Neural cell (in vitro differentiated cells): ENCODE data around the gene MARS1. TPM values are rescaled to one million over a fixed set of nuclear protein-coding genes. Genes with fewer than 3 reads are reported as not detected.

Source experiments
- H2AFZ ChIP-seq: fragments of 200-600, 300-800 bp; sonication (generic), shearing (Covaris generic); 2 replicates; pipeline ENCODE4 v1.6.0; 2014; ENCODE audit warnings: low read depth, mild to moderate bottlenecking, antibody characterized with exemption, low read length, moderate library complexity
- H3F3A ChIP-seq: fragments of 200-600 bp; shearing (Covaris generic); 2 replicates; pipeline ENCODE4 v1.6.1; 2016; ENCODE audit warnings: mild to moderate bottlenecking, moderate library complexity, mixed read lengths, antibody characterized with exemption, low read length; ENCODE audit not compliant: insufficient read depth, poor library complexity, severe bottlenecking
- H3K27ac ChIP-seq: fragments of 200-600, 300-800 bp; sonication (generic), shearing (Covaris generic); 2 replicates; pipeline ENCODE4 v1.5.1; 2014; ENCODE audit warnings: mild to moderate bottlenecking, low read length, moderate library complexity
- H3K27me3 ChIP-seq: fragments of 300-800, 200-600 bp; sonication (generic), shearing (Covaris generic); 2 replicates; pipeline ENCODE4 v1.6.0; 2014; ENCODE audit warnings: mild to moderate bottlenecking, low read depth, low read length, moderate library complexity; ENCODE audit not compliant: insufficient read depth
- H3K36me3 ChIP-seq: fragments of 300-800, 200-600 bp; sonication (generic), shearing (Covaris generic); 2 replicates; pipeline ENCODE4 v1.5.1; 2014; ENCODE audit warnings: mild to moderate bottlenecking, antibody characterized with exemption, low read length, moderate library complexity; ENCODE audit not compliant: insufficient read depth
- H3K4me2 ChIP-seq: fragments of 300-800, 200-600 bp; sonication (generic), shearing (Covaris generic); 2 replicates; pipeline ENCODE4 v1.6.0; 2014; ENCODE audit warnings: mild to moderate bottlenecking, low read length
- H3K4me3 ChIP-seq: fragments of 300-800, 200-600 bp; sonication (generic), shearing (Covaris generic); 2 replicates; pipeline ENCODE4 v1.5.1; 2014; ENCODE audit warnings: mild to moderate bottlenecking, low read length, moderate library complexity
- H3K79me2 ChIP-seq: fragments of 200-600 bp; shearing (Covaris generic); replicated peaks from 2 replicates; pipeline ENCODE4 v1.6.0; 2014; ENCODE audit warnings: mild to moderate bottlenecking, low read length, moderate library complexity; ENCODE audit not compliant: insufficient read depth
- H3K9ac ChIP-seq: fragments of 300-800, 200-600 bp; sonication (generic), shearing (Covaris generic); 2 replicates; pipeline ENCODE4 v1.6.1; 2016; ENCODE audit warnings: mild to moderate bottlenecking, low read length, mixed read lengths
- H3K9me2 ChIP-seq: fragments of 200-600 bp; shearing (Covaris generic); 2 replicates; pipeline ENCODE4 v1.6.1; 2016; ENCODE audit warnings: mild to moderate bottlenecking, low read length, mixed read lengths; ENCODE audit not compliant: insufficient read depth
- H3K9me3 ChIP-seq: fragments of 200-600, 300-800 bp; sonication (generic), shearing (Covaris generic); 2 replicates; pipeline ENCODE4 v1.6.1; 2016; ENCODE audit warnings: mild to moderate bottlenecking, mixed run types, low read length, moderate library complexity, mixed read lengths
- H4K20me1 ChIP-seq: fragments of 200-600 bp; shearing (Covaris generic); 2 replicates; pipeline ENCODE4 v1.6.1; 2016; ENCODE audit warnings: mild to moderate bottlenecking, mixed run types; ENCODE audit not compliant: insufficient read depth
- CTCF ChIP-seq: fragments of 450-650 bp; IDR thresholded peaks from 2 replicates; pipeline ENCODE4 v1.5.1; 2014; ENCODE audit warnings: antibody characterized with exemption, mild to moderate bottlenecking, moderate library complexity; ENCODE audit not compliant: poor library complexity, severe bottlenecking
- EP300 ChIP-seq: fragments of 450-650 bp; conservative IDR thresholded peaks from 2 replicates; pipeline ENCODE4 v1.6.1; 2014; ENCODE audit warnings: antibody characterized with exemption, mild to moderate bottlenecking, moderate library complexity; ENCODE audit not compliant: poor library complexity, severe bottlenecking
- MXI1 ChIP-seq: fragments of 450-650 bp; conservative IDR thresholded peaks from 2 replicates; pipeline ENCODE4 v1.6.1; 2014; ENCODE audit warnings: antibody characterized with exemption, mild to moderate bottlenecking; ENCODE audit not compliant: poor library complexity, severe bottlenecking
- RAD21 ChIP-seq: fragments of 450-650 bp; conservative IDR thresholded peaks from 2 replicates; pipeline ENCODE4 v1.6.1; 2014; ENCODE audit warnings: antibody characterized with exemption, mild to moderate bottlenecking, moderate library complexity
- REST ChIP-seq: IDR thresholded peaks from 2 replicates; pipeline ENCODE4 v1.6.1; 2012; ENCODE audit warnings: borderline replicate concordance
- SMC3 ChIP-seq: fragments of 450-650 bp; conservative IDR thresholded peaks from 2 replicates; pipeline ENCODE4 v1.6.1; 2014; ENCODE audit warnings: antibody characterized with exemption, mild to moderate bottlenecking, moderate library complexity; ENCODE audit not compliant: poor library complexity
- polyA plus RNA-seq: library from polyadenylated mRNA; depleted of rRNA; stranded (reverse); fragments of >200 nt; gene quantifications from 2 replicates; pipeline ENCODE4 v1.2.3, GENCODE V29; 2014

Gene MARS1
- polyA plus RNA-seq, 1 donor from 2014 or later = 321 TPM

- no peaks in the 10 kb centered on the region for H3K79me2 ChIP-seq
- H4K20me1 ChIP-seq = no peaks in the 10 kb centered on the region
- no peak overlapping the region for H3K9ac ChIP-seq
- peaks cover 41% of the 10 kb centered on the region for H3K27me3 ChIP-seq
- no peaks in the 10 kb centered on the region for H3F3A ChIP-seq
- no peaks in the 10 kb centered on the region for H3K9me3 ChIP-seq
- no peak overlapping the region for H3K4me3 ChIP-seq
- no peak for TF ChIP-seq CTCF
- TF ChIP-seq SMC3 = no peak
- TF ChIP-seq MXI1 = no peak
- TF ChIP-seq EP300 = no peak
- TF ChIP-seq RAD21 = no peak
- H3K4me2 ChIP-seq = no peak overlapping the region
- no peaks in the 10 kb centered on the region for H3K9me2 ChIP-seq
- no peak overlapping the region for H3K27ac ChIP-seq
- H2AFZ ChIP-seq = no peak overlapping the region
- no peaks in the 10 kb centered on the region for H3K36me3 ChIP-seq
Observed at GRCh38 chr12:57469296-57470164, 18.3 kb upstream of the MARS1 start.

GRCh38 chr12:57470286-57470969 lies 17.4 kb upstream of the MARS1 start:
- no peak overlapping the region for H3K4me3 ChIP-seq
- H3K27me3 ChIP-seq = peaks cover 50% of the 10 kb centered on the region
- H3K9ac ChIP-seq = no peak overlapping the region
- no peaks in the 10 kb centered on the region for H3F3A ChIP-seq
- no peak for TF ChIP-seq EP300
- no peaks in the 10 kb centered on the region for H4K20me1 ChIP-seq
- no peak overlapping the region for H3K27ac ChIP-seq
- H3K79me2 ChIP-seq = no peaks in the 10 kb centered on the region
- H3K4me2 ChIP-seq = no peak overlapping the region
- no peaks in the 10 kb centered on the region for H3K9me3 ChIP-seq
- no peaks in the 10 kb centered on the region for H3K36me3 ChIP-seq
- H3K9me2 ChIP-seq = no peaks in the 10 kb centered on the region
- no peak overlapping the region for H2AFZ ChIP-seq

GRCh38 chr12:57470970-57471656 lies 16.8 kb upstream of the MARS1 start:
- no peak overlapping the region for H3K4me3 ChIP-seq
- H3K9ac ChIP-seq = no peak overlapping the region
- H3K79me2 ChIP-seq = no peaks in the 10 kb centered on the region
- H2AFZ ChIP-seq = no peak overlapping the region
- peaks cover 57% of the 10 kb centered on the region for H3K27me3 ChIP-seq
- H3K9me2 ChIP-seq = no peaks in the 10 kb centered on the region
- no peaks in the 10 kb centered on the region for H4K20me1 ChIP-seq
- no peaks in the 10 kb centered on the region for H3K9me3 ChIP-seq
- H3K27ac ChIP-seq = no peak overlapping the region
- H3F3A ChIP-seq = no peaks in the 10 kb centered on the region
- no peak for TF ChIP-seq SMC3
- TF ChIP-seq RAD21 = no peak
- no peak for TF ChIP-seq REST
- no peak for TF ChIP-seq CTCF
- TF ChIP-seq EP300 = no peak
- no peak overlapping the region for H3K4me2 ChIP-seq
- no peaks in the 10 kb centered on the region for H3K36me3 ChIP-seq
